ENCODE results near the gene ENTPD8.
"Not testable (repeated sequence)": the region's sequence is repeated elsewhere in the genome, so short reads cannot be mapped to it uniquely, and the experiment has no call there.

Gene ENTPD8

DNA sequence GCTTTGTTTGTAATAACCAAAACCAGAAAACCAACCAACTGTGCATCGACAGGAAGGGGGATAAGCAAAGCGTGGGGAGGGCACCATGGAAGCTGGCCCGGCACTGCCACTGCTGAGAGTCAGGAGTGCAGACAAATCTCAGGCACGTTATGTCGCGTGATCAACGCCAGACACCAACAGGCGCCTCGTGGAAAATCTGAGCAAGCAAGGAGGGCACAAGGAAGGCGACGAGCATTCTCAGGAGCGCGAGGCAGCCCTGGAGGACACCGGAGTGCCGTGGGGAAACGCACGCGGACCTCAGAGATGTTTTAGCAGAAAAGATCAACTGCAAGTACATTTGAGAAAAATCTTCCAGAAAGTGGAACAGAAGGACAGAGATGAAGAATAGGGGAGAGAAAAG is 33.1 kb upstream of the ENTPD8 start:
- DNase-seq = no peak

DNA sequence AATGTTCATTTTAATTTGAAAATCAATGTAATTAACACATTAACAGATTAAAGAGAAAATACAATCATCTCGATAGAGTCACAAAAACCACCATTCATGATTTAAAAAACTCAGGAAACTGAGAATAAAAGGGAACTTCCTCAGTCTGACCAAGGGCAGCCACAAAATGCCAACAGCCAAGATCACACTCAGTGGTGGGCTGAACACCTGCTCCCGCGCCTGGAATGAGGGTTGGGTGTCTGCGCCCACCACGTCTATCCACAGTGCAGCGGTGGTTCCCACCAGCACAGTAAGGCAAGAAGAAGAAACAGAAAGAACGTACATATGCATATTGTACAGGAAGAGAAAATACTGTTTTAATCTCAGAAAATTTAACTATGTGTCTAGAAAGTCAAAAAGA is 29.6 kb upstream of the ENTPD8 start:
- DNase-seq = no peak

DNA sequence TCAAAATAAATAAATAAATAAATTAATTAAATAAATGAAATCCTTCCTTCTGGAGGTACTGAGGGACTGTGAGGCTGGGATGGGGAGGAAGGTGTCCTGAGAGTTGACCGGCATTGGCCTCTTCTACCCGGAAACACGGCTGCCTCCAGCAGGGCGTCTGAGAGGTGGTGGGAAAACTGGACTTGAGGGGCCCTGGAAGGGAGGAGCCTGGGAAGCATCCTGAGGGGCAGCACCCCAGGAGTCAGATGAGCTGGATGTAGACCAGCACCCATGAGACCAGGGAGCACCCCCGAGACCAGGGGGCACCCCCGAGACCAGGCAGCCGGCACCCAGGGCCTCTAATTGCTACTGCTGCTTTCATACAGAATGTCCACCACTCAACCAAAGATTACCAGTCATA is 26.7 kb upstream of the ENTPD8 start:
- DNase-seq = no peak

DNA sequence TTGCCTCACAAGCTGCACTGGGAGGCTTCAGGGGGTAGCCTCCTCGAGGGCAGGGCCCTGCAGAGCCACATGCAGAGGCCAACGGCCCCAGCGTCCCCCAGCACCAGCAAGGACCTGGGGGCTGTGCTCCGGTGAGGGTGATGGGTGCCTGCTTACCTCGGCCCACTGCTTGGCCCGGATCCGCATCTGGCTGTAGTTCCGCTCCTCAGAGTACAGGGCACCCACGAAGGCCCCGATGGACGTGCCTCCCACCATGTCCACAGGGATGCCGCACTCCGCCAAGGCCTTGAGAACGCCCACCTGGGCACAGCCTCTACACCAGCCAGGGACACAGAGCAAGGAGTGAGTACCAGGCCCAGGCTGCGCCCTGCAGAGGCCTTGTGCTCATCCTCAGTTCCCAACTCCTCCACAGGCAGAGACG is 26.0 kb upstream of the ENTPD8 start:
- no peak for DNase-seq

DNA sequence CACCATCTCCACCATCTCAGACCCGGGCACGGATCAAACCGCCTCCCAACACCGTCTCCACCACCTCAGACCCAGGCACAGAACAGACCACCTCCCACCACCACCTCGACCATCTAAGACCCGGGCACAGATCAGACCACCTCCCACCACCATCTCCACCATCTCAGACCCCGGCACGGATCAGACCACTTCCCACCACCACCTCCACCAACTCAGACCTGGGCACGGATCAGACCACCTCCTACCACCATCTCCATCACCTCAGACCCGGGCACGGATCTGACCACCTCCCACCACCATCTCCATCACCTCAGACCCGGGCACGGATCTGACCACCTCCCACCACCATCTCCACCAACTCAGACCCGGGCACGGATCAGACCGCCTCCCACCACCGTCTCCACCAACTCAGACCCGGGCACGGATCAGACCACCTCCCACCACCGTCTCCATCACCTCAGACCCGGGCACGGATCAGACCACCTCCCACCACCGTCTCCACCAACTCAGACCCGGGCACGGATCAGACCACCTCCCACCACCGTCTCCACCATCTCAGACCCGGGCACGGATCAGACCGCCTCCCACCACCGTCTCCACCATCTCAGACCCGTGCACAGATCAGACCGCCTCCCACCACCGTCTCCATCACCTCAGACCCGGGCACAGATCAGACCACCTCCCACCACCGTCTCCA is 25.4 kb upstream of the ENTPD8 start:
- not testable (repeated sequence) for DNase-seq

DNA sequence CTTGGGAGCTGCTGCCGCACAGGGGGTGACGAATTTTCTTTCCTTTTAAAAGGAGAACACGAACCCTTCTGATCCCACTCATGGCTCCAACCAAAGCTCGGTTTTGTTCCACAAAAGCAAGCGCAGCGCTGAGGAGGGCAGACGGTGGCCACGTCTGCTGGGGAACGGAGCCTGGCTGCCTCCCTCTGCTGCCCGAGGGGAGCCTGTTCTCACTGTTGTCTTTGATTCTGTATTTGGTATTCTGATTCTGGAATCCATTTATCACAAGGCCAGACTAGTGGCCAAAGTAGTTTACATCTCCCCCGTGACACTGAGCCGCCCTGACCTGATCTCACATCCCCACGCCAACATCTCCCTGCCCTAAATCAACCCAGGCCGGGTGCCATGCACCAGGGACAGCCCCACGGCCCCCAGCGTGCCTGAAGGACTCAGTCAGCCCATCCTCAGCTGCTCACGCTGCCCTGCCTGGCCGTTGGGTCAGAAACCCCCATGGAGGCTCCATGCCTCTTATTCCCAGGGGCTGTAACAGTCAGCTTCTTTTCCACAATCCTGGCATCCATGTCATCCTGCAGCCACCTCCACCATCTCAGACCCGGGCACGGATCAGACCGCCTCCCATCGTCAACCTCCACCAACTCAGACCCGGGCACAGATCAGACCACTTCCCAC is 24.7 kb upstream of the ENTPD8 start:
- DNase-seq = no peak

DNA sequence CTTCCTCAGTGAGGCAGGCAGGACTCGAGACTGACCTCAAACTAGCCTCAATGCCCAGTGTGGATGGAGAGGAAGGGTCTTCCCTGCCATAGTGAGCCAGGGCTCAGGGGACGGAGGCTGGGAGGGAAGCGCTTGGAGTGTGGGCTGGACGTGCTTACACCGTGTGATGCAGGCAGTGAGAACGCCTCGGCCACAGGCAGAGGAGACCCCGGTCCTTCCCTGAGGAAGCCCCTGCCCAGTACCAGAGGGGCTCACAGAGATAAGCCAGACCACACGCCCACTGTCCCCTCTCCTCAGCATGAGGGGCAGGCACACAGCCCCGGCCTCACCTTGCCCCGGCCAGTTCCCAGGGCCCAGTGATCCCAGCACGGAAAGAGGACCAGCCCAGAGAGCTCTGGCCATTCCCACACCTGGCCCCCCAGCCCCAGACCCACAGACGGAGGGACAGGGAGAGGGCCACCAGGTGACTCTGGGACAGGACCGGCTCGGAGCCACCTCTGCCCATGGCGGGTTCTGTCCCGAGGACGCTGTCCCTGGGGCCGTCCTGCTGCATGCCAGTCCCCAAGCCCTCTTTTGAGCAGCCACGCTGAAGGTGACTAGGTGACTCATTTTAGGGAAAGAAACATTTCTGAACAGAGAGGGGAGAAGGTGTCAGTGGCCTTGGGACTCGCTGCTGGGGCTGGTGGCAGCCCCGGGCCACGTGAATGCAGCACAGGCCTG is 24.0 kb upstream of the ENTPD8 start:
- DNase-seq = peak; percentile 23

DNA sequence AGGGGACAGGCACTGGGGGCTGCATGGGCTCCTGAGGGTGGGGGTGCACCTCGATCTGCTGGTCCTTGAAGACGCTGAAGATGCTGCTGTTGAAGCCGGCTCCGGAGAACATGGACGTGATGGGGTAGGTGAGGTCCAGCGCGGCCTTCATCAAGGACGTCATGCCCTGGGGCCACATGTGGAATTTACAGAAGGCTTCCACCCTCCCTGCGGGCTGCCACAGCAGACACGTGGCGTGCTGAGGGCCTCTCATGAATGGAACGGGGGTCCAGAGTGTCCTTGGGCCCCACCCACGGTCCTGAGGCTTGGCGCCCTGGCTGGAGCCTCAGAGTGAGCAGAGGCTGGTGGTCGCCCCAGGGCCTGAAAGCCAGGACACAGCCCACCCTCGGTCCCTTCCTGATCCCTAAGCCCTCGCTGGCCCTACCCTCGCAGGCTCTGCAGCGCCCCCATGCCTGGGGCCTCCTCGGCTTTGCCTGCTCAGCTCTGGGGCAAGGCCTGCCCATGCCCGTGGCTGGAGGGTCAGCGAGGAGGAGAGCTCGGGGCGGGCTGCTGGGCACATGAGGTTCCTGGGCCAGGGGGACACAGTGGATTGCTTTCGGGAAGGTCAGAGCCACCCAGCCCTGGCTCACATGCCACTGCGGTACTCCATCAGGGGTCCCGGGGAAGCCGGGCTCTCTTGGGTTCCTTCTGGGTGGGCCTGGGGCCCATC is 23.3 kb upstream of the ENTPD8 start:
- no peak for DNase-seq

DNA sequence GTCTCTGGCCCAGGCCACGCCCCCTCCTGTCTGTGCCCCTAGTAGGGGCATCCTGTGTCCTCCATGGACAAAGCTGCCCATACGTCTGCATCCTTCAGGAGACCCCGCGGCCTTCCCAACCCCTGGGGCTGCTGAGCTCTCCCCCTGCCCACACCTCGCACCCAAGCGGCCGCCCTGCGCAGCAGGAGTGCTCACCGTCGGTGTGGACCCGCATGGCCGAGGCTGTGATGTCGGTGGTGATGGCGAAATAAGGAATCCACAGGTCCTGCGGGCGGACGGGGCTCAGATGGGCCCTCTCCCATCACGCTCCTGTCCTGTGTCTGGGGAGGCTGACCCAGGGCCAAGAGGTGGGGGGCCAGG is 22.8 kb upstream of the ENTPD8 start:
- no peak for DNase-seq

DNA sequence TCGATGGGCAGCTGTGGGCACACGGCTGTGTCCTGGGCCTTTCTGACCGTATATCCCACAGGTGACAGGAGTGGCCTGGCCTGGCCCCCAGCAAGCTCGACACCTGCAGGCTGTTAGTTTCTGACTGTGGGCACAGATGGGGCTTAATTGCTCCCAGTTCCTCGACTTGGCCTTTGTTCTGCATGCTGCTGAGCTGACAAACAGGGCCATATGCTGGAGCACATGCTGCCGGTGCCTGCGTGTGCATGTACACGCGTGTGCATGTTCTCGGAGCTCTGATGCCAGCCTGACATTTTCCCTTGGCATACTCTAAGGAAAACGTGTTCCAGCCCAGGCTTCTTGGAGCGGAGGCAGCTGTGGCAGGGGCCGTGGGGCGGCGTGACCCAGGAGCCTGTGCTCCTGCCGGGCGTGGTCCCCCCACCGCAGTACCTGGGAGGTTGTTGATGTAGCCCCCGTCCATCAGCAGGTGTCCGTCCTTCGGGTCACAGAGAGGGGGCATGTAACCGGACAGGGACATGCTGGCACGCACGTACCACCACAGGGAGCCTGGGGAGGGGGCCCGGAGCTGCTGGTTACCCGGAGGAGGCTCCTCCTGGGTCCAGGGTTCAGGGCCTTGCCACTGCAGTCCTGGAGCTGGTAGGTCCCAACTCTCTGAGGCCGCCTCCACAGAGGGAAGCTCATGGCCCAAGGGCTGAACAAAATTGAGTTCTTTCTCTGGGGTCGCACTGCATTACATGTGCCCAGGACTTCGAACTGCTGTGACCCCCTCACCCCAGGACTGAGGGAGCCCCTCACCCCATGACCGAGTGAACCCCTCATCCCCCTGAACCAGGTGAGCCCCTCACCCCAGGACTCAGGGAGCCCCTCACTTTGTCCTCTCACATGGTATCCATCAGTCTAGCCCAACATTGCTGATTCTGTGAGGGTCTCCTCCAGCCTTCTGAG is 22.1 kb upstream of the ENTPD8 start:
- no peak for DNase-seq

DNA sequence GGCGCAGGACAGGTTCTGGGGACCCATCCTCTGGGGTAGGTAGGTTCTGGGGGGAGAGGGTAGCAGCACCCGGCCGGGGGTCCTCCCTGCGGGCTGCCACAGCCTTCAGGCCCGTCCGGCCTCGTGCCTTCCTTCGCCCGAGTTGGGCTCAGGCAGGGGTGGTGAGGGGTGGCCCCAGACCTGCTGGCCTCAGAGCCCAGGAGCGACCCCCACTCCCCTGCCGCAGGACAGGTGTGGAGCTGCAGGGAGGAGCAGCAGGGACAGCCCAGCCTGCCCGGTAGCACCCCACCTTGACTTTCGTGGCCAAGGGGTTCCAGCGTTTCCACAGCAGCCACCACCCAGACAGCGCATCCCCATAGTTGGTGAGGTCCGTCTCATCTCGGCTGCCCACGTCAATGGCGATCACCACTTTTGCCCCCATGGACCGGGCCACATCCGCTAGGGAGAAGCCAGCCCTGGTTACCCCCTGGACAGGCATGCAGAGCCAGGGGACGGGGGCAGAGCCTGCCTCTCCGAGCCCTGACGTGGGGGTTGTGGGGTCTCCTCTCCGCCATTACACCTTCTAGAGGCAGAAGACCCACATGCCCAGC is 21.3 kb upstream of the ENTPD8 start:
- no peak for DNase-seq

DNA sequence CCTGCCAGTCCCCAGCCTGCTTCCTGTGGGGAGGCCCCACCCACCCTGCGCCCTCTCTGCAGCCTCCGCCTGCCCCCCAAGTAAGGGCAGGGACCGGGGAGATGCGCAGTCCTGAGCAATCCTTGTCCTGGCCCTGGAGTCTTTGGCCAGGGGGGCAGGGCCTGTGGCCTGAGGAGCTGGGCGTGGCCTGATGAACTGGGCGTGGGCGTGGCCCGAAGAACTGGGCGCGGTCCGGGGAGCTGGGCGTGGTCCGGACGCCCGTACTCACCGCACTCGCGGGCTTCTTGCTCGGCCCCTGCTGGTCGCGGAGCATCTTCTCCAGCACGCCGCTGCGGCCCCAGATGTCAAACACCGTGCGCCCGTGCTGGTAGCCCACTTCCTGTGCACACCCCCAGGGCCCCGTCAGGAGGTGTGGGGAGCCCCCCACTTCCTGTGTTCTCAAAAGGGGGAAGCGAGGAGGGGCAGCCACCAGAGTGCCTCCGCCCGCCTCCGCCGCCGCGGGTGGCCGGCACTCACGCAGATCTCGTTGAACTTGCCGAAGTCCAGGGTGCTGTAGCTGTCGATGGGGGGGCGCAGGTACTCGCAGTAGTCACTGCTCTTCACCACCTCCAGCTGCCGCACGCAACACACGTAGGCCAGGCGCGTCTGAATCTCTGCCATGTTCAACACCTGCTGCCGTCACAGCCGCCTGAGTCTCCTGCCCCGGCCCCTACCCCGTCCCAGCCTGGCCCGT is 20.7 kb upstream of the ENTPD8 start:
- peak; percentile 40 for DNase-seq

DNA sequence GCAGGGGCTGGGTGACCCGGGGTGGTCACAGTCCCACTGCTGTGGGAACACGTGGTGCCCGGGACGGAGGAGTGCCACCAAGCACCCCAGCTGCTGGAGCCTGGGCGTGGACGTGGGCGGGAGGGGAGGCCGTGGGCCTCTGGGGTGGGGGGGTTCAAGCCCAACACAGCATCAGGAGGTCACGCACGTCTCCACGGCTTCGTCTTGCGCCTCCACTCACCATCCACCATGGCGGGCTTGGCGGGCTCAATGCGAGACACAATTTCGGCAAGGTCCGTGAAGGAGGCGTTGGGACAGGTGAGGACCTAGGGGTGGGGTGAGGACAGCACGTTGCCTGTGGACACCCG is 20.1 kb upstream of the ENTPD8 start:
- DNase-seq = no peak

DNA sequence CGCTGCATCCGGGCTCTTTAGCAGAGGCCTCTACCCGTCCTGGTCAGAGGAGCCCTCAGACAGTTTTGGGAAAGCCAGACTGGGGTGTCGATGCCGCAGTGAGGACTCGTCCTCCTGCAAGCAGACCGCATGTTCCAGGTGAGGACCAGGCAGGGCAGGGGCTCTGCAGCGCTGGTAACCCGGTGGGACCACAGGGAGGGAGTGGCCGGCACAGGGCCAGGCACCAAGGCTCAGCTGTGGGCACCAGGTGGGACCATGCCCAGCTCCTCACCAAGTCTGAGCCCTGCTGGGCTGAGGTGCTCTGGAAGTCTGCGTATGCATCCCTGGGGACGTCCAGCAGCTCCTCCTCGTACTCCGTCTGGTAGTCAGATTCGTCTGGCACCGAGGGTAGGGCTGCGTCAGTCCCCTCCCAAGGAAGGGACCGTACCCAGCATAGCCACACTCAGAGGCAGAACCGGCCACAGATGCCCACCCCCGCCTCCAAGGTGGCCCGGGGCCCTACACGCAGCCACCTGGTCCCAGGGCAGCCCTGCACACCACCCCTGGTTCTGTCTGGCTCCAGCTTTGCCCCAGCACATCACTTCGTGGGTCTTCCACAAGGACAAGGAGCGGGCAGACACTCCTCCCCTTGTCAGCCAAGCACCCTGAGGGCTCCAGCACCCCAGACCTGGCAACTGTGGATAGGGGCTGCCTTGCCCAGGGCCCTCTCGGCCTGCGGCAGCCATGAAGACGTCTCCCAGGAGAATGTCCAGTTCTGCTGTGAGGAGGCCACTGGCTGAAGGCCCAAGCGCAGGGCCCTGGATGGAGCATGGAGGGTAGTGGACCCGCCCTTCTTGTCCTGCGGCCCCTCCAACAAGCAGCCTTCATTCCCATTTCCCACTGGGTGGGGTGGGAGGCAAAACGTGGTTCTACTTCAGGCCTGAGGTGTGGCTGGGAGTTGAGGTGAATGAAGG is 19.5 kb upstream of the ENTPD8 start:
- peak; percentile 39 for DNase-seq

DNA sequence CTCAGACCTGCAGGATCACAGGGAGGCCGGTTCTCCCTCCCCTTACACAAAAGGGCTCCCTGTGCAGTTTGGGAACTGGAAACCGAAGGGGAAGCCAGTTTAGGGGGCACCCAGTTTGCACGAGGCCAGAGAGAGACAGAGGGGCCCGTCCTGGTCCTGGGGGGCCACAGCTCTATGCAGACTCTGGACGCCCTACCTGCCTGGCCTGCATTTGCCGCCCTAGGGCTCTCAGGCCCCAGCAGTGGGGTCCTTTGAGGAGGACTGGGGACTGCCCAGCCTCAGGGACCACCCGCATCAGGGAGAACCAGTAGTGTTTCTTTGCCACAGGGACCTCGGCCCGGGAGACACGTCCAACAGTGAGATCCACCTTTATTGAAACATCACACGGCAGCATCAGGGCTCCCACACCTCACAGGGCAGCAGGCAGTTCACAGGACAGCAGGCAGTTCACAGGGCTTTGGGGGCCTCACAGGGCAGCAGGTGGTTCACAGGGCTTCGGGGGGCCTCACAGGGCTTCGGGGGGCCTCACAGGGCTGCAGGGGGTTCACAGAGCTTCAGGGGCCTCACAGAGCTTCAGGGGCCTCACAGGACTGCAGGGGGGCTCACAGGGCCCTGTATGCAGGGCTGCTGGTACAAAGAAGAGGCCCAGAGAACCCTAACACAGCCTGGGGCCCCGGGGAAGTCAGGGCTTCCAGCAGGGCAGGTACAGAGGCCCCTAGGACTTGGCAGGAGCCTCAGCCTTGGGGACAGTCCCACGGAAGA is 18.6 kb upstream of the ENTPD8 start:
- DNase-seq = no peak

DNA sequence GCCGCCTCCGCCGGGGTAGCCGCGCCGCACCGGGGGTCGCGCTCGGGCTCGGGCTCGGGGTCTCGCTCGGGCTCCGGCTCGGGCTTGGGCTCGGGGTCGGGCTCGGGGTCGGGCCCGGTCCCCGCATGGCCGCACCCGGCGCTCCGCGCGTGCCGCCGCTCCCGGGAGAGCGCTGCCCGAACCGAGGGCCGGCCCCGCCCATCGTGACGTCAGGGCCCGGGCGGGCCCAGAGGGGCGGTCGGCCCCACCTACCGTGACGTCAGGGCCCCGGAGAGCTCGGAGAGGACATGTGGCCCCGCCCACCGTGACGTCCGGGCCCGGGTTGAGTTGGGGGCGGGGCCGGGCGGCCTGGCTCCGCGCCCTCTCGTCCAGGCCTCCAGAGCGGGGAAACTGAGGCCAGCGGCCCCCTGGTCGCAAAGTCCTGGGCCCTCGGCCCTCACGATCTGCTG is 18.0 kb upstream of the ENTPD8 start, which contains the start of gene NSMF:
Gene NSMF, minus strand, starts transcription at position 183 of the 449 bp plus-strand sequence. CDS start 232 bp downstream, outside the sequence.
- DNase-seq = peak; percentile 93

DNA sequence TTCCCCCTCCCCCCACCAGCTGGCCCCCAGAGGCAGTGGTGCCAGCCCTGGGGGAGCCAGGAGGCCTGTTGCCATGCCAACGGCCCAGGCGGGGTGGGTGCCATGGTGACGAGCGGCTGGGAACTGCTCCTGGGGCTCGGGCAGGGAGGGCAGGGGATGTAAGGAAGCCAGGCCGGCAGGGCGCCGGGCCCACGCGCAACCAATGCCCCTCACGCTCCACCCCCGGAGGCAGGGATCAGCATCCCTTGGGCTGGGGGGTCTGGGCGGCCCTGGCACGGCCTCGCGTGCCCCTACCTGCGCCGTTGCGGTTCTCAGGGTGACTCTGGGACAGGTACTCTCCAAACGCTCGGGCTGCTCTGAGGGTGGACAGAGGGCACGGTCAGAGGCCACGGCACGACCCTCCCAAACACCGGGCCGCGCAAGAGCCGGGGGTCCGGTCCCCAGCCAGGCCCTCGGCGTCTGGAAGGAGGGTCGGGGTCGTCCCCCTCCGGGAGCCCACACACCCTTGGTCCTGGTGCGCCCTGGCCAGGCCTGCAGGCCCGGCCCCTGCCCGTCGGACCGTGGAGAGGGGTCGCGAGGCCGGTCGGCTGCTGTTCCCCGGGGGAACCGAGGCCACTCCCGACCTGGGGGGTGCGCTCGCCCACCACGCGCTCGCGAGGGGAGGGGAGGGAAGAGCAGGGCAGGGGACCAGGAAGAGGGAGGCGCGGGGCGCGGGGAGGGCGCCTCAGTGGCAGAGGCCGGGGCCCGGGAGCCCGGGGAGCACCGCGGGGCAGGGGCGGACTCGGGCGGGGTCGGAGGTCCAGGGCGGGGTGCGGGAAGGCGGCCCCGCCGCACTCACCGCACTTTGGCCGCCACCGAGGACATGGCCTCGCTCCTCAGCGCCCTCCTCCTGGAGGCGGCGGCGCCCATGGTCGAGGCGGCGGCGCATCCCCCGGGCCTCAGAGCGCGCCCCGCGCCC is 17.3 kb upstream of the ENTPD8 start:
- DNase-seq = peak; percentile 55
